Suprapubic skin (tissue), 4 donors: ENCODE data around the gene CCSER2. TPM values are rescaled to one million over a fixed set of nuclear protein-coding genes. Genes with fewer than 3 reads are reported as not detected.
A peak's percentile ranks its signal among the peaks of the same experiment; 100 is the strongest.
"Not testable (repeated sequence)": the region's sequence is repeated elsewhere in the genome, so short reads cannot be mapped to it uniquely, and the experiment has no call there.

Source experiments
- DNase-seq, 2 donors: peaks; one replicate each; pipeline ENCODE4 v3.0.0-alpha.2; 2019; ENCODE audit warnings: low spot score in 2 of 2
- H3K27ac ChIP-seq: fragments of 200-600 bp; sonication (generic); one replicate; pipeline ENCODE4 v1.5.1; 2019
- H3K27me3 ChIP-seq: fragments of 200-600 bp; sonication (generic); one replicate; pipeline ENCODE4 v1.5.1; 2019
- H3K36me3 ChIP-seq: fragments of 200-600 bp; sonication (generic); one replicate; pipeline ENCODE4 v1.5.1; 2019
- H3K4me1 ChIP-seq: fragments of 200-600 bp; sonication (generic); one replicate; pipeline ENCODE4 v1.5.1; 2019
- H3K4me3 ChIP-seq: fragments of 200-600 bp; sonication (generic); one replicate; pipeline ENCODE4 v1.5.1; 2019; ENCODE audit warnings: mild to moderate bottlenecking
- H3K9me3 ChIP-seq: fragments of 200-600 bp; sonication (generic); one replicate; pipeline ENCODE4 v1.5.1; 2019
- CTCF ChIP-seq, 2 donors: fragments of 200-600 bp in 1 of 2; fragments of 450-650 bp in 1 of 2; sonication (generic) in 1 of 2; IDR thresholded peaks; one replicate each; pipeline ENCODE4 v1.5.1; 2016 to 2019; ENCODE audit warnings: antibody characterized with exemption in 2 of 2, mild to moderate bottlenecking in 1 of 2, moderate library complexity in 1 of 2
- EP300 ChIP-seq: sonication (generic); formaldehyde crosslinking; IDR thresholded peaks from one replicate; pipeline ENCODE4 v1.6.1; 2017; ENCODE audit warnings: antibody characterized with exemption
- POLR2A ChIP-seq, 2 donors: fragments of 450-650 bp; IDR thresholded peaks; one replicate each; pipeline ENCODE4 v1.6.1; 2017; ENCODE audit warnings: antibody characterized with exemption in 2 of 2, mild to moderate bottlenecking in 2 of 2, moderate library complexity in 2 of 2
- POLR2AphosphoS5 ChIP-seq, 3 donors: sonication (generic); formaldehyde crosslinking; IDR thresholded peaks; one replicate each; pipeline ENCODE4 v1.6.1; 2017; ENCODE audit warnings: antibody characterized with exemption in 3 of 3
- WGBS: methylation state at CpG from one replicate; pipeline ENCODE4 v1.1.5; 2018; 5-methylcytosine and 5-hydroxymethylcytosine counted together
- total RNA-seq, 4 donors: library from RNA; depleted of rRNA; stranded (reverse); fragments of >200 nt; gene quantifications; one replicate each; pipeline ENCODE4 v1.1.0, GENCODE V29; 2016

The CCSER2 gene
- total RNA-seq, 4 donors from 2014 or later = 39.8 to 52.7 (median 47.9) TPM

- H3K36me3 ChIP-seq = no peaks in the 10 kb centered on the region
- 89% methylated on average over 5 of the region's 5 CpGs for WGBS
These were observed 14.1 kb upstream of the CCSER2 start for GRCh38 chr10:84314275-84314674.

GRCh38 chr10:84317174-84317573 is 11.2 kb upstream of the CCSER2 start:
- TF ChIP-seq EP300 = no peak
- TF ChIP-seq POLR2A (IDR thresholded peaks at IDR 0.05) = no peak
- no peak for TF ChIP-seq CTCF (IDR thresholded peaks at IDR 0.05)
- TF ChIP-seq POLR2AphosphoS5 (IDR thresholded peaks at IDR 0.05) = no peak
- no peak overlapping the region for H3K27ac ChIP-seq
- 59% methylated on average over 2 of the region's 2 CpGs for WGBS
- no peaks in the 10 kb centered on the region for H3K9me3 ChIP-seq
- no peak overlapping the region for H3K4me3 ChIP-seq
- H3K36me3 ChIP-seq = no peaks in the 10 kb centered on the region
- DNase-seq = no peak
- no peaks in the 10 kb centered on the region for H3K4me1 ChIP-seq
- H3K27me3 ChIP-seq = no peaks in the 10 kb centered on the region

More at GRCh38 chr10:84314275-84314674, 14.1 kb upstream of the CCSER2 start:
- no peak overlapping the region for H3K27ac ChIP-seq
- H3K27me3 ChIP-seq = no peaks in the 10 kb centered on the region
- TF ChIP-seq POLR2AphosphoS5 (IDR thresholded peaks at IDR 0.05) (no peak), CTCF (IDR thresholded peaks at IDR 0.05) (no peak), POLR2A (IDR thresholded peaks at IDR 0.05) (no peak), EP300 (no peak)
- H3K4me1 ChIP-seq = no peaks in the 10 kb centered on the region
- no peak overlapping the region for H3K4me3 ChIP-seq
- no peak for DNase-seq
- H3K9me3 ChIP-seq = no peaks in the 10 kb centered on the region

GRCh38 chr10:84321902-84322301 is 6.5 kb upstream of the CCSER2 start:
- Histone ChIP-seq H3K4me3 (no peak overlapping the region), H3K4me1 (no peaks in the 10 kb centered on the region), H3K36me3 (no peaks in the 10 kb centered on the region), H3K9me3 (no peaks in the 10 kb centered on the region), H3K27ac (no peak overlapping the region), H3K27me3 (no peaks in the 10 kb centered on the region)
- DNase-seq = no peak
- TF ChIP-seq POLR2AphosphoS5 (IDR thresholded peaks at IDR 0.05) = no peak
- no peak for TF ChIP-seq CTCF (IDR thresholded peaks at IDR 0.05)
- TF ChIP-seq EP300 = no peak
- no peak for TF ChIP-seq POLR2A (IDR thresholded peaks at IDR 0.05)

DNA sequence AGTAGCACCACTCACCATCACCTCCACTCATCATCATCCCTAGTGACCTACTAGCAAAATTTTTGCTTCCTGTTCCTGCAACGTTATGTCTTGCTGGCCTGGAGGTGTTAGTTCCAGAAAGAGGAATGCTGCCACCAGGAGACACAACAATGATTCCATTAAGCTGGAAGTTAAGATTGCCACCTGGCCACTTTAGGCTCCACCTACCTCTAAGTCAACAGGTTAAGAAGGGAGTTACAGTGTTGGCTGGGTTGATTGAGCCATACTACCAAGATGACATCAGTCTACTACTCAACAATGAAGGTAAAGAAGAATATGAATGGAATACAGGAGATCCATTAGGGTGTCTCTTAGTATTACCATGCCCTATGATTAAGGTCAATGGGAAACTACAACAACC is 4.8 kb upstream of the CCSER2 start:
- not testable (repeated sequence) for H3K36me3 ChIP-seq

DNA sequence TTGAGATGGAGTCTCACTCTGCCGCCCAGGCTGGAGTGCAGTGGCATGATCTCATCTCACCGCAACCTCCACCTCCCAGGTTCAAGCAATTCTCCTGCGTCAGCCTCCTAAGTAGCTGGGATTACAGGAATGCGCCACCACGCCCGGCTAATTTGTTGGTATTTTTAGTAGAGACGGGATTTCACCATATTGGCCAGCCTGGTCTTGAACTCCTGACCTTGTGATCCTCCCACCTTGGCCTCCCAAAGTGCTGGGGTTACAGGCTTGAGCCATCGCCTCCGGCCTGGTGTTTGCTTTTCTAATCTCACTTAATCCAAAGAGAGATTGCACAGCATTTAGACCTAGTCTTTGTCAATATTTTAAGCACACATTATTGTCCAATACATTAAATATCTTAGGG is 1.4 kb upstream of the CCSER2 start:
- not testable (repeated sequence) for H3K27ac ChIP-seq, H3K27me3 ChIP-seq, H3K36me3 ChIP-seq, H3K9me3 ChIP-seq, DNase-seq, H3K4me3 ChIP-seq
- H3K4me1 ChIP-seq = peaks cover 23% of the 10 kb centered on the region
- WGBS = 89% methylated on average over 9 of the region's 9 CpGs

More for the DNA sequence above, 4.8 kb upstream of the CCSER2 start:
- H3K27me3 ChIP-seq, H3K9me3 ChIP-seq, DNase-seq, H3K4me3 ChIP-seq, H3K4me1 ChIP-seq, H3K27ac ChIP-seq: not testable (repeated sequence)
- 46% methylated on average over 1 of the region's 1 CpG for WGBS

DNA sequence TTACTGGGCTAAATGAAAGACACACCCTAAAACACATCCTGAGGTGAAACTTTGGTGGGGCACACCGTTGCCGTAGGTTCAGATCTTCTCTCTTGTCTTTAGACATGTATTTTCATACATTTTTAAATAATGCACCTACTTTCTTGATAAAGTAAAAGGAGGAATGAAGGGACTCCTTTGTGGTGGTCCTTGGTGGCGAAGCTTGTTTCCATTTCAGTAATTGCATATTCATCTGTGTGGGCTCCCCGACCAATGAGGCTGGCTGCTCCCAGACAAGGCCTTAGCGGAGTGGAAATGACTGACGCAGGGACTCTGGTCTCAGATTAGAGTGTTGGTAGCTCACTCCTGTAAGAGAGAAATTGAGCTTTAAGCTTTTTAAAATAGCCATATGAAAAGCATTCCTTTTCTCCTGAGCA is 815 bp downstream of the CCSER2 start:
- peak overlapping the region; percentile 100 for H3K4me3 ChIP-seq
- DNase-seq = no peak
- TF ChIP-seq POLR2A (IDR thresholded peaks at IDR 0.05) (no peak), EP300 (no peak), CTCF (IDR thresholded peaks at IDR 0.05) (no peak), POLR2AphosphoS5 (IDR thresholded peaks at IDR 0.05) (no peak)
- no peaks in the 10 kb centered on the region for H3K36me3 ChIP-seq
- H3K27ac ChIP-seq = peak overlapping the region; percentile 96
- peaks cover 23% of the 10 kb centered on the region for H3K4me1 ChIP-seq
- no peaks in the 10 kb centered on the region for H3K9me3 ChIP-seq
- no peaks in the 10 kb centered on the region for H3K27me3 ChIP-seq
- WGBS = 5% methylated on average over 6 of the region's 6 CpGs
